ENCODE results near the gene TTC23L.
"Not testable (repeated sequence)": the region's sequence is repeated elsewhere in the genome, so short reads cannot be mapped to it uniquely, and the experiment has no call there.

TTC23L gene

DNA sequence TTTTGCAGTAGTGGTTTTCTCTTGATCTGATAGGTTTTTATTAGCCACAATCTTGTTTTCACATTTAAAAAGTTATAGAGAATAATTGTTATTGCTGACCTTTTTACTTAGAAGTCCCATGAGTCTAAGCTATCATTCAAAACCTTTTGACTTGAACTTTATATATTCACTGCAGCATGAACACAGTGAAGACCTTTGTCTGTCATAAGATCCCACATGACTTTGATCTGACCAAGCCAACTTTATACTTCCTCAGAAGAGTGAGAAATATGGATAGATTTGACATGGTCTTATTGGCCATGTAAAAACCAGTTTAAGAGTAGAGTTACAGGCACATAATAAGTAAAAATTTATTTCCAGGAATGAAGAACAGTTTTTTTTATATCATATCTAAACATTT is 42.3 kb downstream of the TTC23L start:
- DNase-seq: no peak

DNA sequence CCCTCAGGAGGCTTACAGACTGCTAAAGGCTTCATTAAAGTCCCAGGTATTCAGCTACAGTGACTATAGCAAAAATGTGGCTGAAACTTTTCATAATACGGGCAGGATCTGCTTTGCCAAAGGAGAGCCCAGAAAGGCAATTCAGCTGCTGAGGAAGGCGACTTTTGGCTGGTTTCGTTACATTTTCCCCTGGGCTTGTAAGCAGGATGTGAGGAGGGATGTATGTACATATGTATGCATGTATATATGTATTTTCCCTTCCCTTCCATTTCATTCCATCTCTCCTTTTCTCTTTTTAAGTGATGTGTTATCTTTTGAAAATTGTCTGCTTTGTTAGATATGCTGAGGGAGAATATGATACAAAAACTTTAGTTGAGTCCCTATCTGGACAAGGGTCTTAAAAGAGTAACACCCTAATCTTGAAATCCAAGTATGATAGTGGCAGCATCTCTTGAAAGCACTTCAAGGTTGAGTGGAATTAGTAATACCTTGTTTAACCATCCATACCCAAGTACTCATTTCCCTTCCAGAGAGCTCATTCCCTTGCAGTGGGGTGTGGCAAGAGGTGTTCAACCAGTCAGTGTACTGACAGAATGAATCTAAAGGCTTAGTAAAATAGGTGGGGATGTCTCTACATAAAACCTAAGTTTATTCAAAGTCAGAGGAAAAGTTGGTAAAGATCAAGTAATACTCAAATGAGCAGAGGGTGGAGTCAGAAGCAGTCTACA is 47.6 kb downstream of the TTC23L start:
- no peak for DNase-seq

GRCh38 chr5:34889394-34889793 is 50.4 kb downstream of the TTC23L start:
- DNase-seq: no peak

DNA sequence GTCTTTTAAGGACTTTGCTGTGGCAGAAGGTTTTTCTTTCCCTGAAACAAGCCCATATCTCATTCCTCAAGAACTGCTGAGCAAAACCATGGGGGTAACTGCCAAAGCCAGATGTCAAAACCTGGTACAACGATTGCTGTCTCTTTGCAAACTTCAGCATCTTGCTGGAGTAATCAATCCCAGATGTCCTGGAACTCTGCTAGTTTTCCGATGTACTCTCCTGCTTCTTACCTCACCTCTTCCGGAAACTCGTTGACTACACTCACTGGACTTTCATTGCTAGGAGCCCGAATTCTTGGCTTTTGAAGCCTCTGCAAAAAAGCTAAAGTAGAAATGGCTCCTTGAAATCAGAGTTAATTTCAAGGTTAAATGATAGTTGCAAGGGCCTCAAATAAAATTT is 53.0 kb downstream of the TTC23L start:
- DNase-seq: no peak

DNA sequence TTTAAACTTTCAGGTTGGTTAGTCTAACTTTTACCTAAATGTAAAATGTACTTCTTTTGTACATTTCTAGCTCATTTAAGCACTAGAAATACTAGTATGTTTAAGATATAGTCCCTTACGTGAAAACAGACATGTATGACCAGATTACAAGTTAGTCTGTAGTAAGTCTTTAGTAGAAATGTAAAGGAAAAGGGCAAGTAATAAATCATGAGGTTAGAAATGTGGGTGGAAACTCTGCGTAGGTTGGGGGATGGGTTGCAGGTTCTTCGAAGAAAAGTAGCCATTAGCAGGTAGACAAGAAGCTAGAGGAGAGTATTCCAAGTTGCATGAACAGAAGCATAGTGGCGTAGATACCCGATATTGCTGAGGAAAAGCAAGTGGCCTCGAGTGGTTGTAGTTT is 53.5 kb downstream of the TTC23L start:
- no peak for DNase-seq

DNA sequence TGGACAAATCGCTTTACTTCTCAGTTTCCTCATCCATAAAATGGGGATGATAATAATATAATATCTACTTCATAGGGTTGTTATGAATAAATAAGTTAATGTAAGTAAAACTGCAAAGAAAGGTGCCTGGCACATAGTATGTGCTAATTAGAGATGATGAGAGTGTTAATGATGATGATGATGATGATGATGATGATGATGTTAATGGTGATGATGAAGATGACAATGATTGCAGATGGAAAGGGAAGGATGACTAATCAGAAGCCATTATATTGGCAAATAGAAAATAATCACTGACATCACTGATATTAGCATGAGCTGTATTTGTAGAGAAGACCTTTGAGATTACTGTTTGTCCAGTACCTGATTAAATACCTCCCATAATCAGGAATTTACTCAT is 55.8 kb downstream of the TTC23L start:
- DNase-seq: no peak

GRCh38 chr5:34895641-34896419 is 56.9 kb downstream of the TTC23L start:
- DNase-seq: no peak

DNA sequence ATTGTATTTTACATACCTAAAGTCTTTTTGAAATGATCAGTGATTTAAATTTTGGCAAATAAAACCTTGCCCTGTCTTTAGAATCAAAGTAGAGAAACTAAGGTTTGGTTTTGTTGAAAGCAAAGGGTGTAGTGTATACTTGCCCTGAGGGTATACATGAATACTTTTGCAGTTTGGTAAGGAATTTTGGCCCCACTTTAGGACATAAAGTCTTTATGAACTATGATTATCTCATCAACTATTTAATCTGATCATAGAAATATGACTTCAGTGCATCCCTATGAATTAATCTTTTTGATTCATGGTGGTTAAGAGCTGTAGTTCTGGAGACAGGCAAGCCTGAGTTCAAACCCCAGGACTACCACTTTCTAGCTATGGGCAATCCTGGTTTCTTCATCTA is 58.7 kb downstream of the TTC23L start:
- no peak for DNase-seq

GRCh38 chr5:34898258-34898895 is 59.4 kb downstream of the TTC23L start:
- DNase-seq: peak; percentile 64

DNA sequence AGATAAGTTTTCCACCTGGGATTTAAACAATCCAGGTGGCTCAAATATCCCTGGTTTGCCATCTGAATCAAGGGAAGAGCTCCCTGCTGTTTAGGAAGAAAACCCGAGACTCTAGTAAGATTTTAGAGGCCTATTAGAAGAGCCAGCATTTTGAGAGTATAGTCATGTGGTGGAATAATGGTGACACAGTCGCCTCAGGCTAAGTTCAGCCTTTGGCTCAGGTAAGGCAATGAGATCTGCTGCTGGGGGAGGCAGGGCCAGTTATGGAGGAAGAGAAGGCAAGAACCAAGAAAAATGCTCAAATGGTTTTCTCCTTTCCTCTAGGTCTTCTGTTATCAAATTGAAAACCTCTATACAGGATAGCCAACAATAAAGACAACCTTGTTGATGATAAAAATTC is 60.1 kb downstream of the TTC23L start:
- no peak for DNase-seq

- no peak for DNase-seq
Measured at GRCh38 chr5:34900652-34901051, 61.7 kb downstream of the TTC23L start.

GRCh38 chr5:34903260-34903659 is 64.3 kb downstream of the TTC23L start:
- no peak for DNase-seq

DNA sequence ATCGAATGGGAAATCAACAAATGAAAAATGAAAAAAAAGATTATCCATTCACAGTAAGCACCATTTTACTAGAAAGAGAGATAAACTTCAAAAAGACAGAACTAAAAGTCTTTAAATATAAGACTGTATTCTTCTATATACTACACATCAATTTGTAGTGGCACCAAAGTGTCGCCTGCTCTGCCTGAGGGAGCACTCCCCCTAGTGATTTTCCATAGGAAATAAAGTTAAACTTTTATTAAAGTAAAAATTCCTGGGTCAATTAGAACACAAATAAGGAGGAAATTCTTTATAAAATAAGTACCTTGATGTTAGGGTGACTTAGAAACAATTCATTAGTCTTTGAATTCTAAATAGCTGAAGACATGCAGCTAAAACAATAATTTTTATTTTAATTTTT is 66.6 kb downstream of the TTC23L start:
- DNase-seq: no peak

DNA sequence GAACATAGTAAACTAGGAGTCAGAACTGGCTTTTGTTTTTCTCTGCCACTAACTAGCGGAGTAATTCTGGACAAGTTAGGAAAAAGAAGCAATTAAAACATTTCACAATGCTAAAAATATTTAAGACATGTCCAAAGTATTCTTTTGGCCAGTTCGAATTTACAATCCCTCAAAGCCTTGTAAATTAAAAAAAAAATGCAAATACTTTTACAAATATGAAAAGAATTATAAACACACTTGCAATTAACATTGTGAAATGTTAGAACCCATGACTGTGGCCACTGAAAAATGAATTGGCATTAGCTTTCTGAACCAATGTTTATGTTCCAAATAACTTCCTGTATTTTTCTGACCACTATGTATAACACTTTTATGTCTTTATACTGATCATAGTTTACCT is 74.1 kb downstream of the TTC23L start:
- no peak for DNase-seq

GRCh38 chr5:34914671-34915138 is 75.7 kb downstream of the TTC23L start:
- DNase-seq: peak; percentile 58

- DNase-seq: peak; percentile 99
Measured at GRCh38 chr5:34915139-34915855, 76.3 kb downstream of the TTC23L start, which contains the start of the genes BRIX1 and RAD1. BRIX1 (plus strand) TSS chr5:34915711; CDS start chr5:34915739, 28 bp downstream. RAD1 (minus strand) TSS chr5:34915504; CDS start chr5:34914892, 612 bp downstream.

GRCh38 chr5:34915856-34916192 is 76.9 kb downstream of the TTC23L start:
- DNase-seq: no peak

DNA sequence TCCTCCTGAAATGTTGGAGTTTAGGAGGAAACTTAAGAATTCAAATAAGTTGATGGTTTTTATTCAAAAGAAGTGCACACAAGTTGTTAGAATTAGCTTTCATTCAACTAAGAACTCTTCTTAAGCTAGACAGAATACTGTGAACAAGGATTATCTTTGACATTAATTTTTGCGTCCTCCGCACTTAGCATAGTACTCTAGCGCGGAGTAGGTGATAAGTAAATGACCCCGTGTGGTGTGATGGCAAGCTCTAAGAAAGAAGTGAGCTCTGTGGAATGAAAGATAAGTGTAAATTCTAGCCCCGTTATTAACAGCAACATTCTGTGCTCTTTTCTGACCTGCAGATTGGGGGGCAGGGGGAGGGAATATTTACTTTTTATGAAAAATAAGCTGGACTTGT is 77.6 kb downstream of the TTC23L start:
- DNase-seq: no peak

DNA sequence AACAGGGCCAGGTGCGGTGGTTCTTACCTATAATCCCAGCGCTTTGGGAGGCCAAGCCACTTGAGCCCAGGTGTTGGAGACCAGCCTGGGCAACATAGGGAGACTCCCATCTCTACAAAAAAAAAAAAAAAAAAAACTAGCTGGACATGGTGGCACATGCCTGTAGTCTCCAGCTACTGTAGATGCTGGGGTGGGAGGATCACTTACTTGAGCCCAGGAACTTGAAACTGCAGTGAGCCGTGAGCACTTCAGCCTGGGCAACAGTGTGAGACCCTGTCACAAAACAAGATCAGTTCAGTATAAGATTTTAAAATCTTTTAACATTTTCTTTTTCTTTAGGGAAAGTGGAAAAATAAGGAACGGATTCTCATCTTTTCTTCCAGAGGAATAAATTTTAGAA is 79.1 kb downstream of the TTC23L start:
- DNase-seq: no peak

DNA sequence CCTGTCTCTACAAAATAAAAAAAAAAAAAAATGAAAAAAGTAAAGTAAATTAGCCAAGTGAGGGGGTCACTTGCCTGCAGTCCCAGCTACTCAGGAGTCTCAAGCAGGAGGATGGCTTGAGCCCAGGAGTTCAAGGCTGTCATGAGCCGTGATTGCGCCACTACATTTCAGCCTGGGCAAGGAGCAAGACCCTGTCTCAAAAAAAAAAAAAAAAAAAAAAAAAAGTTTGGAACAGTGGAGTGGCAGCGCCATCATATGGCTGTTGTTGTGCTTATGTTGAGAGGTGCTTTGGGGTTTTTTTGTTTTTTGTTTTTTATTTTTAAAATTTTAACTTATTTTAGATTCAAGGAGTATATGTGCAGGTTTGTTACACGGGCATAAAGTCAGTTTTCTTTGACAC is 80.1 kb downstream of the TTC23L start:
- no peak for DNase-seq

GRCh38 chr5:34923256-34923655 is 84.3 kb downstream of the TTC23L start:
- not testable (repeated sequence) for DNase-seq

DNA sequence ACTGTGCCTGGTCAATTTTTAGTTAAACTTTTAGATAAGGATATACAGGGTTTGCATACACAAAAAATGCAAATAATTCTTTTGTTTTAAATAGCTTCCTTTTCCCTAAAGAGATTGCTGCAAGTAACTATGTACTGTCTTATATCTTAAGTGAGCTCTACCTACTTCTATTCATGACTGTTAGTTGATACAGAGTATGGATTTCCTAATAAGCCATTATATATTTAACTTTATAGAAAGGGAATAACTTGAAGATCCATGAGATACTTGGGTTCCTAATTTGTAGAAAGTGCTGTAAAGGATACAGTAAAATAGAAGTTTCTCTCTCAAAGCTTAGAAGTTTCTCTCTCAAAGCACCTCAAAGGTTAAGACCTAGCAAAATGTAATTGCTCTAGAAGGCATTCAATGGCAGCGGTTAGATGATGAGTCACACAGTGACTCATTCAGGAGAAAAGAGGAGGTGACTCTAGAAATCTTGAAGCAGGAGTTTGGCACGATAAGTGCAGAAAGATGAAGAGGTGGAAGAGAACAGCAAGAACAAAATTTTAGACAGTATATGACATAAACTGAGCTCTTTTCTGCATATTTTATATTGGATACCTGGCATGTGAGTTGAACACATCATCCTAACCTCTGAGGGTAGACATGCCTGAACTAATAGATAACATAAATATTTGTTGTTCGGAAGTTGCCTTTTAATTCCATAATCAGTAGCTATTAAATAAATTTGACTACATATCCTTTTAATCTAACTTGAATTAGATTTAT is 84.9 kb downstream of the TTC23L start:
- no peak for DNase-seq

DNA sequence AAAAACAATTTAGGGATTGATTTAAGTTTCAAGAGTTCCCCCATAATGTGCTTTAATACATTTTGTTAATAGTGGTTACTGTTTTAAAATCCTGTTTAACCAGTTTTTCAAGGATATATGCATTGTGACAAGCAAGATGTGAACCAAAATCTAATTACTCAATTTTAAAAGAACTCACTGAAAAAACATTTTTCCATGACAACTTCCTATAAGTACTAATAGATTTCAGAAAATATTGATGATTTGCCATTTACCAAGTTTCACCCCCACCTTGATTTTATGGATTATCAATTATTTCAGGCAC is 85.5 kb downstream of the TTC23L start:
- DNase-seq: no peak

All from NCI-H526 treated with DMSO at 0.1 percent for 48 hours (cell line).